ENCODE data around the gene C1orf105.

- TF ChIP-seq, protein P1, sequence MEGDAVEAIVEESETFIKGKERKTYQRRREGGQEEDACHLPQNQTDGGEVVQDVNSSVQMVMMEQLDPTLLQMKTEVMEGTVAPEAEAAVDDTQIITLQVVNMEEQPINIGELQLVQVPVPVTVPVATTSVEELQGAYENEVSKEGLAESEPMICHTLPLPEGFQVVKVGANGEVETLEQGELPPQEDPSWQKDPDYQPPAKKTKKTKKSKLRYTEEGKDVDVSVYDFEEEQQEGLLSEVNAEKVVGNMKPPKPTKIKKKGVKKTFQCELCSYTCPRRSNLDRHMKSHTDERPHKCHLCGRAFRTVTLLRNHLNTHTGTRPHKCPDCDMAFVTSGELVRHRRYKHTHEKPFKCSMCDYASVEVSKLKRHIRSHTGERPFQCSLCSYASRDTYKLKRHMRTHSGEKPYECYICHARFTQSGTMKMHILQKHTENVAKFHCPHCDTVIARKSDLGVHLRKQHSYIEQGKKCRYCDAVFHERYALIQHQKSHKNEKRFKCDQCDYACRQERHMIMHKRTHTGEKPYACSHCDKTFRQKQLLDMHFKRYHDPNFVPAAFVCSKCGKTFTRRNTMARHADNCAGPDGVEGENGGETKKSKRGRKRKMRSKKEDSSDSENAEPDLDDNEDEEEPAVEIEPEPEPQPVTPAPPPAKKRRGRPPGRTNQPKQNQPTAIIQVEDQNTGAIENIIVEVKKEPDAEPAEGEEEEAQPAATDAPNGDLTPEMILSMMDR (optimal IDR thresholded peaks at IDR 0.05 in 1 of 3, IDR thresholded peaks at IDR 0.05 in 1 of 3, conservative IDR thresholded peaks at IDR 0.05 in 1 of 3; ENCODE audit: extremely low read depth in 1 of 3, insufficient read depth in 2 of 3, low read length in 3 of 3) = peak in 2 of 3 experiments; percentile 27 to 29
- no peak for TF ChIP-seq EZH2 (IDR thresholded peaks at IDR 0.05; ENCODE audit: low read length)
These were observed 18.6 kb upstream of the C1orf105 start for GRCh38 chr1:172401892-172402291.

All from keratinocyte (primary cell).